ENCODE measurements around the gene YARS2.
A peak's percentile ranks its signal among the peaks of the same experiment; 100 is the strongest.

DNA sequence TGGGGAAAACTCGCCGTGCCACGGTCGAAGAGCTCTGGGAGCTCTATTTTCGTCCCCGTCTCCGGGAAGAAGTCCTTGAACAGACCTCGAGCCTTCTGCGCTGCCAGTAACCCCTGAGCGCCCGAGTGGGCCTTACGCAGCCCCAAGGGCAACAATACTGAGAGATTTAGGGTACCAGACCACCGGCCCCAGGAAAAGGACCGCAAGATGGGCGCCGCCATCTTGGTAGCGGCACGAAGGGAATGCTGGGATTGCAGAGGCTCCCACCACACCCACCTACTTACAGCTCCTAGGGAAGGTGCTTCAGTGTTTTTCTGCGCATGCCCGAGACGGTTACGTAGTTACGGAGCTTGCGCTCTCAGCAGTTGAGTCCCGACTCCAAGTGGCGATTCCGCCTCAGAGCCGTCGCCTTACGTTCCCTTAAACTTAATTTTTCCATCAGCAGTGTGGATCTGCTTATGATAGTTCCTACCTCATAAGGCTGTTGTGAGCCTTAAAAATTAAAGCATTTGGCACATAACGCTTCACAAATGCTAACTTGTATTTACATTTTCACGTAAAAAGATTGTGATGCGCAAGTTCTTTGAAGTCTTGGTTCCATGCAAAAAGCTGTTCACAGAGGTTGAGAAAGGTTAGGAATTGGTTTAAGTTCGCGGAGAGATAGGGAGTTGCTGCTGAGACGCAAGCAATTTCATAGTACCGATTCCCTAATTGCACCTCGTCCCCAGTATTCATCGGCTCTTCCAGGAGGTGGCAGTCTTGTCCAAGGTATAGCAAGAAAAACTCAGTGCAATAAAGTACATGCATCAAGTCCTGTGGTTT lies at the start of gene YARS2:
- TF ChIP-seq ZNF384 (IDR thresholded peaks at IDR 0.05) (no peak), SUZ12 (IDR thresholded peaks at IDR 0.05) (no peak), ARNT (IDR thresholded peaks at IDR 0.05) (no peak), TARDBP (IDR thresholded peaks at IDR 0.05) (no peak), FOXM1 (IDR thresholded peaks at IDR 0.05; ENCODE audit: borderline replicate concordance) (no peak), FOXA1 (IDR thresholded peaks at IDR 0.05) (no peak), SP1 (IDR thresholded peaks at IDR 0.05) (no peak), NFRKB (IDR thresholded peaks at IDR 0.05) (peak; percentile 64; the same call in 1 of the 2 replicates)
- TF ChIP-seq, protein P1, sequence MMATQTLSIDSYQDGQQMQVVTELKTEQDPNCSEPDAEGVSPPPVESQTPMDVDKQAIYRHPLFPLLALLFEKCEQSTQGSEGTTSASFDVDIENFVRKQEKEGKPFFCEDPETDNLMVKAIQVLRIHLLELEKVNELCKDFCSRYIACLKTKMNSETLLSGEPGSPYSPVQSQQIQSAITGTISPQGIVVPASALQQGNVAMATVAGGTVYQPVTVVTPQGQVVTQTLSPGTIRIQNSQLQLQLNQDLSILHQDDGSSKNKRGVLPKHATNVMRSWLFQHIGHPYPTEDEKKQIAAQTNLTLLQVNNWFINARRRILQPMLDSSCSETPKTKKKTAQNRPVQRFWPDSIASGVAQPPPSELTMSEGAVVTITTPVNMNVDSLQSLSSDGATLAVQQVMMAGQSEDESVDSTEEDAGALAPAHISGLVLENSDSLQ (IDR thresholded peaks at IDR 0.05), result no peak

All from HEK293T (cell line).